AG04449 (cell line): ENCODE results near the gene EXOC1.

Experiments
- CTCF ChIA-PET: fragments of 350-600 bp; formaldehyde crosslinking; extraction: SDS; loops from one replicate; lab custom pipeline; 2021; ENCODE audit warnings: antibody characterized with exemption; lab: Yijun Ruan, JAX
- POLR2A ChIA-PET: fragments of 400-600, 350-600 bp; formaldehyde crosslinking; extraction: SDS; loops from one replicate; lab custom pipeline; 2020; ENCODE audit warnings: antibody characterized with exemption, inconsistent platforms; lab: Yijun Ruan, JAX
- DNase-seq: peaks from one replicate; pipeline ENCODE4 v3.0.0-alpha.2; 2010; ENCODE audit warnings: low read depth, low spot score
- H3K4me3 ChIP-seq: 2 replicates; pipeline ENCODE4 v1.5.1; 2011; ENCODE audit warnings: low read depth, mild to moderate bottlenecking, control low read depth, low read length
- CTCF ChIP-seq: IDR thresholded peaks from one replicate; pipeline ENCODE4 v1.5.1; 2011; ENCODE audit warnings: mild to moderate bottlenecking, moderate library complexity, low read length, control low read depth, inconsistent platforms; ENCODE audit not compliant: insufficient read depth; ENCODE audit errors: missing control alignments

Gene EXOC1

GRCh38 chr4:55887594-55887993 is 34.1 kb downstream of the EXOC1 start:
- POLR2A ChIA-PET = no interaction called here
- CTCF ChIA-PET = interaction anchor here (1.5 to 1.7 kb wide), 2 partner anchors 11 to 21 kb away, joined by 3 to 5 read pairs; no protein-coding TSS in a partner anchor
- no peak for TF ChIP-seq CTCF
- DNase-seq = no peak
- no peak overlapping the region for H3K4me3 ChIP-seq

GRCh38 chr4:55892156-55892555 is 38.7 kb downstream of the EXOC1 start:
- CTCF ChIA-PET = interaction anchor here (2.1 to 2.6 kb wide), 2 partner anchors 25 to 56 kb away, joined by 9 to 12 read pairs; partner anchors contain the start of gene CEP135
- TF ChIP-seq CTCF = no peak
- no peak overlapping the region for H3K4me3 ChIP-seq
- POLR2A ChIA-PET = no interaction called here
- DNase-seq = no peak

- no peak for DNase-seq
- H3K4me3 ChIP-seq = no peak overlapping the region
- POLR2A ChIA-PET = no interaction called here
- CTCF ChIA-PET = interaction anchor here (1.3 kb wide), 1 partner anchor 30 kb away, joined by 3 read pairs; no protein-coding TSS in a partner anchor
- TF ChIP-seq CTCF = no peak
Measured at GRCh38 chr4:55896622-55897021, 43.2 kb downstream of the EXOC1 start.

- DNase-seq = no peak
- TF ChIP-seq CTCF = no peak
- ChIA-PET CTCF (no interaction called here), POLR2A (no interaction called here)
- H3K4me3 ChIP-seq = no peak overlapping the region
Measured at GRCh38 chr4:55902677-55903076, 49.2 kb downstream of the EXOC1 start.

GRCh38 chr4:55903577-55903976 is 50.1 kb downstream of the EXOC1 start:
- ChIA-PET CTCF (interaction anchor here (0.8 kb wide), 1 partner anchor 12 kb away, joined by 3 read pairs; no protein-coding TSS in a partner anchor), POLR2A (no interaction called here)
- no peak for DNase-seq
- no peak for TF ChIP-seq CTCF
- H3K4me3 ChIP-seq = no peak overlapping the region

GRCh38 chr4:55904576-55904975 is 51.1 kb downstream of the EXOC1 start:
- POLR2A ChIA-PET = no interaction called here
- DNase-seq = peak; percentile 36
- CTCF ChIA-PET = no interaction called here
- no peak for TF ChIP-seq CTCF
- H3K4me3 ChIP-seq = no peak overlapping the region
